ENCODE results near the gene GVQW3.

Gene GVQW3

GRCh38 chr11:76380977-76381719 is at the start of gene GVQW3, which contains the start of gene THAP12:
TSS of gene GVQW3 (plus strand) at chr11:76381323. CDS start at chr11:76381829, 506 bp downstream.
TSS of gene THAP12 (minus strand) at chr11:76381132. CDS start at chr11:76380836, 296 bp downstream.
- DNase-seq (ENCODE audit: low read depth), result peak; percentile 94

GRCh38 chr11:76334826-76335389 is 46.2 kb upstream of the GVQW3 start:
- no peak for DNase-seq (ENCODE audit: low read depth)

DNA sequence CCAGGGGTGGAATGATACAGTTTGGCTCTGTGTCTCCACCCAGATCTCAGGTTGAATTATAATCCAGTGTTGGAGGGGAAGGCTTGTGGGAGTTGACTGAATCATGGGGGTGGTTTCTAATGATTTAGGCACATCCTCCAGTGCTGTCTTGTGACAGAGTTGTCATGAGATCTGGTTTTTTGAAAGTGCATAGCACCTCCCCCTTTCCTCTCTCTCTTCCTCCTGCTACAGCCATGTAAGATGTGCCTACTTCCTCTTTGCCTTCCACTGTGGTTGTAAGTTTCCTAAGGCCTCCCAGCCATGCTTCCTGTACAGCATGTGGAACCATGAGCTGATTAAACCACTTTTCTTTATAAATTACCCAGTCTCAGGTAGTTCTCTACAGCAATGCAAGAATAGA is 45.3 kb upstream of the GVQW3 start:
- no peak for DNase-seq (ENCODE audit: low read depth)

DNA sequence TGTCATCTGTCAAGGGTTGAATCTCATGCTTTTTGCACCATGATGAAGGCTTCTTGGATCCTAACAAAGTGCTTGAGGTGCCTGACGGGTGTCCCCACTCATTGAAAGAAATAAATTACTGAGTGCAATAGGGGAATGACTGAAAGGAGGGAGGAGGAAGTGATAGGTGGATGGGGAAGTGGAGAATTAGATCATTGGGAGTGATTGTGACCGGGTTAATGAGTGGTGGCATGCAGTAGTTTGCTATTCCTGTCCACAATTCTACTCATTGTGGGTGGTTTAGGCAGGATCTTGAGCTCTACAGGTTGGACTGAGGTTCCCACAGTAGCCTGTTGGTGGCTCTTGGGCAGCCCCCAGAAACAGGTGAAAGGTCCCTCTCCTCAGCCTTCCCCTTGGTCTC is 44.5 kb upstream of the GVQW3 start:
- DNase-seq (ENCODE audit: low read depth), result no peak

DNA sequence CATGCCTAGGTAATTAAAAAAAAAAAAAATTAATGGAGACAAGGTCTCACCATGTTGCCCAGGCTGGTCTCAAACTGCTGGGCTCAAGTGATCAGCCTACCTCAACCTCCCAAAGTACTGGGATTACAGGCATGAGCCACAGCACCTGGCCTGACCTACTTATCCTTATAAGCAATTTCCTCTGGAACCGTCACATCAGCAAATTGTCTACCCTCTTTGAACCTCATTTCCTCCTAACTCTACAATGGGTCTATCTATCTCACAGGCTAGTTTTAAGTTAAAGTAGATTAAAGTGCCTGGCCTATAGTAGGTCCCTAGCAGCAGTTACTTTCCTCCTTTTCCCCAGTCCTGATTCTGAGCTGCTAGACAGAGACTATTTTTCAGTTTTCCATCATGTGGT is 43.7 kb upstream of the GVQW3 start:
- no peak for DNase-seq (ENCODE audit: low read depth)

- DNase-seq (ENCODE audit: low read depth), result no peak
Observed at GRCh38 chr11:76337923-76338322, 43.2 kb upstream of the GVQW3 start.

GRCh38 chr11:76339221-76339620 is 41.9 kb upstream of the GVQW3 start:
- no peak for DNase-seq (ENCODE audit: low read depth)

DNA sequence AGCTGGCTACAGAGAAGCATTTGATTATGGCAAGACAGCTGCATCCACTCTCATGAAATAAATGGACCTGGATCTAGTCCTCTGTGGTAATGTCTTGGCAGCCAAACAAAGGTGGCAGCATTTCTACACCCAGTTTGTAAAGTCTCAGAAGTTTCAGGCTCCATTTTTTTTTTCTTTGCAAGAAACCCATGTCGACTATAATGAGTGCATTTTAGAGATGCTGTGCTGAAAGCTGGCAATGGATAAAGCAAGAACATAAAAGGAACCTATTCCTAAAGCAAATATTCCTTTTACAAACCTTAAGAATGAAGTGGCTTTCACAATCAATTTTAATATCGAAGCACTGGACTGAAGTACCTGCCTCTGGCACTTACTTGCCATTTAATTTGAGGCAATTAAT is 33.7 kb upstream of the GVQW3 start:
- no peak for DNase-seq (ENCODE audit: low read depth)

GRCh38 chr11:76348348-76348747 is 32.8 kb upstream of the GVQW3 start:
- DNase-seq (ENCODE audit: low read depth), result no peak

DNA sequence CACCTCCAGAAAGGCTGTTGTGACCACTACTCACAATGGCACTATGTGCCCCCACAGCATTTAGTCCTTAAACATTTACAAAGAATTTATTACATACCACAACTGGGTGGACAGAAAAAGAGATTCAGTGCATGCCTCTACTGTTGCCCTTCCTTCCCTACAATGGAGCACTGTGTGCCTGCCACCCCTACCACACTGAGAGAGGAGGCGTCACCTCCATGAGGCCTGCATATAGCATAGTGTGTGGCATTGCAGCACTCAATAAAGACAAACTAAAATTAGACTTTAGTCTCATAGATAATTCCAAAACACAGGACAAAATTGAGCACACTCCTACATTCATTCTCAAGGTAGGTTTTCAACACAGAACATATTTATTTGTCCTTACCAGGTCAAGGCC is 26.0 kb upstream of the GVQW3 start:
- no peak for DNase-seq (ENCODE audit: low read depth)

DNA sequence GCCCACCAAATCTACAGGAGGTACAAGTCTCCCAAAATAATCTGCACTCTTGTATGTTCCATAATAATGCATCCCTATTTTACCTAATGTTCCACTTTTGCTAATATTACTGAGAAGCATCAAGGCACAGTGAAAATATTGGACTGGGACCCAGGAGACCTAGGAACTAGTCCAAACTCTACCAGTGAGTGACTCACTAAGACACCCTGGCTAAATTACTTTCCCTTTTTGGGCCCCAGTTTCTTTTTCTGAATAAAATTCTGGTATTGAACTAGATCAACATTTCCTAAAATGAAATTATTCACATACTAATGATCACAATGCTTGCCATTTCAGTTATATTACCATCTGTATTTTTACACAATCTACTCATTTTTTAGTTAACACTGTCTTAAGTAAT is 19.7 kb upstream of the GVQW3 start:
- no peak for DNase-seq (ENCODE audit: low read depth)

DNA sequence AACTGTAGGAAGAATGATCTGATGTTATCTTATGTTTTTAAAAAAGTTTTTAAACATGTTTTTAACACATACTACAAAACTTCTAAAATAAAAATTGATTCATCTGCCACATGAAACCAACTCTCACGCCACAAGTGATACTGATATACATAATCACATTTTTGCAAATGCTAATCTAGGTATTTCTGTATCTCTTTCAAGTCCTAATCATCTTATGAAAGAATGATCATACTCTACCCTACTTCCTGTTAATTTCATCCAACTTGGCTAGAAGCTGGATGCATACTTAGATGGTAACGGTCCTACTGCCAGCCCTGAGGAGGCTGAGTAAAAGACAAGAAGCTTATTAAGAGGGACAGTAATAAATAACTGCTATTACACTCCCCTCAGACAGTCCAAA is 19.3 kb upstream of the GVQW3 start:
- DNase-seq (ENCODE audit: low read depth), result no peak

- DNase-seq (ENCODE audit: low read depth), result no peak
Observed at GRCh38 chr11:76362716-76363115, 18.4 kb upstream of the GVQW3 start.

- DNase-seq (ENCODE audit: low read depth), result no peak
Observed at GRCh38 chr11:76365038-76365679, 16.0 kb upstream of the GVQW3 start.

DNA sequence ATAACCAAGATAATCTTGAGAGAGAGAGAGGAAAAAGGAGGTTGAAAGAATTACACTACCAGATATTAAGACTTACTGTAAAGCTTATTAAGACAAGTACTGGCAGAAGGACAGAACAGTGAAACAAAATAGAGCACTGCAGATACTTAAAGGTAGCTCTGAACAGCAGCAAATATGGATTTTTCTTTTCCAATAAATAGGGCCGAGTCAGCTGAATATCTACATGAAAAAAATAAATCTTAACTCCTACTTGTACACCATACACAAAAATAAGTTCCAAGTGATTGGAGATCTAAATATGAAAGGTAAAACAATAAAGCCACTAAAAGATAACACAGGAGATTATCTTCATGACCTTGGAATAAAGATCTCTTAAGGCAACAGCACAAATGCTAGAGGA is 12.6 kb upstream of the GVQW3 start:
- no peak for DNase-seq (ENCODE audit: low read depth)

- DNase-seq (ENCODE audit: low read depth), result no peak
Observed at GRCh38 chr11:76369406-76369805, 11.7 kb upstream of the GVQW3 start.

- DNase-seq (ENCODE audit: low read depth), result peak; percentile 22
Observed at GRCh38 chr11:76371170-76371569, 10.0 kb upstream of the GVQW3 start.

DNA sequence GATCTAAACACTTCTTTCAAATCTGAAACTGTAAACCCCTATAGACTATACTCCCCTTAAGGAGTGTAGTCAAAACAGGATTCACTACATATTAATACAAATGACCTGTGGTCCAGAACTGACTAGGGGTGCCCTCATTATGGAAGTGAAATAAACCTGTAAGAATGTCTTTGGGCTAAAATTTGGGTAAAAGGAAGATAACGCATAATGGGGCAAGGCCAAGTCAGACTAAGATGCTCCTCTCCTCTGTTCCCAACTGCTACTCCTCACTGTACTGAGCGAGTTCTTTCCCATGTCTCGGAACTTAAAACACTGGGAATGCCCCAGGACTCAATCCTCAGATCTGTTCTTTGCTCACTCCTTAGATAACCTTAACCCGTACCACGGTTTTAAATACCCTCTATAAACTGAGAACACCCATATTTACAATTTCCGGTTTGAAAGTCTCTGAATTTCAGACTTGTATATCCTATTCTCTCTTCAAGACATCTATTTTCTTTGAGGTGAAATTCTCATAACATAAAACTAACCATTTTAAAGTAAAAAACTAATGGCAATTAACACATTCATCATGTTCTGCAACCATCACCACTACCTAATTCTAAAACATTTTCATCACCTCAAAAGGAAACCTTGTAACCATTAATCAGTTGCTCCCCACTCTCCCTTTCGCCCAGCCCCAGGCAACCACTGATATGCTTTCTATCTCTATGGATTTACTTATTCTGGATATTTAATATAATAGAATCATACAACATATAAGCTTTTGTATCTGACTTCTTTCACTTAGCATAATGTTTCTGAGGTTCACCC is 4.2 kb upstream of the GVQW3 start:
- no peak for DNase-seq (ENCODE audit: low read depth)

- DNase-seq (ENCODE audit: low read depth), result no peak
Observed at GRCh38 chr11:76379807-76380158, 1.3 kb upstream of the GVQW3 start.

DNA sequence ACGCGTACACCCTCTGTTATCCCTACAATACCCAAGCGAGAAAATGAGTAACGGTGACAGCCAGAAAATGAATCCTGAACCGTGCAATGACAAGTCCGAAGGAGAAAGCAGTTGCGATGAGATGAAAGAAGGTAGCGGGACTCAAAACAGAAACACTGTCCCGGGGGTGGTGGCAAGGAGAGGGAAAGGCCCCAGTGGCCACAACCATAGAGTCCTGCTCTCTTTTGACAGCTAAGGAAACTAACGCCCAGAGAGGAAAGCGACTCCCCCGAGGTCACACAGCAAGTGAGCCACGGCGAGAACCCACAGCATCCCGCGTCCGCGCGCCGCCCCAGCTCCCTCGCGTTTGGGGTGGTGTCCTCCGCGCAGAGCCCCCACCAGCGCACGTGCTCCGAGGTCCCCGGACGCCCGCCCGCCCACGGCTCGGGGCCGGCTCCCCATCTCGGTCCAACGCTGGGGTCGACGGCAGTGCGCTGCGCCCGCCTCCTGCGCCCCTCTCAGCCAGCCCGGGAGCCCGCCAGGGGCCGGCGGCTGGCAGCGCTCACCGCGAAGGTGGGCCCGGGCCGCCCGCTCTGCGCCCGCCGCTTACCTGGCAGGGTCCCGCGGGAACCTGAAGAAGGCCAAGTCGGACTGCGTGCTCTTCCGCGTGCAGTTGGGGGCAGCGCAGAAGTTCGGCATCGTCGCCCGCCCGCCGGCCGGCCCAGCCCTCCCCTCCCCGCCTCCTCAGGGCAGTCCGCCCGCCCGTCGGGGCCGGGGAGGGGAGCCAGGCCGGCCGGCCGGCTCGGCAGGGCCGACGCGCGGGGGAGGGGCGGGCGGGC is 755 bp upstream of the GVQW3 start:
- DNase-seq (ENCODE audit: low read depth), result peak; percentile 35

- no peak for DNase-seq (ENCODE audit: low read depth)
Observed at GRCh38 chr11:76382209-76382608, 1.1 kb downstream of the GVQW3 start.

GRCh38 chr11:76385903-76386302 is 4.8 kb downstream of the GVQW3 start:
- DNase-seq (ENCODE audit: low read depth), result no peak
